SJCRH30 (cell line): ENCODE measurements around the gene DNMBP. TPM values are rescaled to one million over a fixed set of nuclear protein-coding genes. Genes with fewer than 3 reads are reported as not detected.
A peak's percentile ranks its signal among the peaks of the same experiment; 100 is the strongest.
"Not testable (repeated sequence)": the region's sequence is repeated elsewhere in the genome, so short reads cannot be mapped to it uniquely, and the experiment has no call there.

Source experiments
- DNase-seq, 2 experiments: peaks; one replicate each; pipeline ENCODE4 v3.0.0-alpha.2; 2015 to 2020
- H3K27ac ChIP-seq: fragments of 250-450 bp; sonication (Bioruptor Pico); 2 replicates; pipeline ENCODE4 v1.5.1; 2020; ENCODE audit warnings: mild to moderate bottlenecking, moderate library complexity
- H3K27me3 ChIP-seq: fragments of 250-450 bp; sonication (Bioruptor Pico); 2 replicates; pipeline ENCODE4 v1.5.1; 2020; ENCODE audit warnings: mild to moderate bottlenecking, moderate library complexity
- H3K36me3 ChIP-seq: fragments of 250-450 bp; sonication (Bioruptor Pico); 2 replicates; pipeline ENCODE4 v1.5.1; 2020; ENCODE audit warnings: mild to moderate bottlenecking, moderate library complexity
- H3K4me1 ChIP-seq: fragments of 250-450 bp; sonication (Bioruptor Pico); 2 replicates; pipeline ENCODE4 v1.5.1; 2020; ENCODE audit warnings: mild to moderate bottlenecking, moderate library complexity
- H3K4me3 ChIP-seq: fragments of 250-450 bp; sonication (Bioruptor Pico); 2 replicates; pipeline ENCODE4 v1.5.1; 2020; ENCODE audit warnings: mild to moderate bottlenecking, moderate library complexity
- H3K9me3 ChIP-seq: fragments of 250-450 bp; sonication (Bioruptor Pico); replicated peaks from 2 replicates; pipeline ENCODE4 v1.5.1; 2020; ENCODE audit warnings: mild to moderate bottlenecking, moderate library complexity
- total RNA-seq: library from RNA; depleted of rRNA; stranded (reverse); fragments of >200 nt; shearing (Covaris generic); gene quantifications from 2 replicates; pipeline ENCODE4 v1.2.3, GENCODE V29; 2014

The DNMBP gene
- total RNA-seq, 1 experiment from 2014 or later, result 6.9 TPM

DNA sequence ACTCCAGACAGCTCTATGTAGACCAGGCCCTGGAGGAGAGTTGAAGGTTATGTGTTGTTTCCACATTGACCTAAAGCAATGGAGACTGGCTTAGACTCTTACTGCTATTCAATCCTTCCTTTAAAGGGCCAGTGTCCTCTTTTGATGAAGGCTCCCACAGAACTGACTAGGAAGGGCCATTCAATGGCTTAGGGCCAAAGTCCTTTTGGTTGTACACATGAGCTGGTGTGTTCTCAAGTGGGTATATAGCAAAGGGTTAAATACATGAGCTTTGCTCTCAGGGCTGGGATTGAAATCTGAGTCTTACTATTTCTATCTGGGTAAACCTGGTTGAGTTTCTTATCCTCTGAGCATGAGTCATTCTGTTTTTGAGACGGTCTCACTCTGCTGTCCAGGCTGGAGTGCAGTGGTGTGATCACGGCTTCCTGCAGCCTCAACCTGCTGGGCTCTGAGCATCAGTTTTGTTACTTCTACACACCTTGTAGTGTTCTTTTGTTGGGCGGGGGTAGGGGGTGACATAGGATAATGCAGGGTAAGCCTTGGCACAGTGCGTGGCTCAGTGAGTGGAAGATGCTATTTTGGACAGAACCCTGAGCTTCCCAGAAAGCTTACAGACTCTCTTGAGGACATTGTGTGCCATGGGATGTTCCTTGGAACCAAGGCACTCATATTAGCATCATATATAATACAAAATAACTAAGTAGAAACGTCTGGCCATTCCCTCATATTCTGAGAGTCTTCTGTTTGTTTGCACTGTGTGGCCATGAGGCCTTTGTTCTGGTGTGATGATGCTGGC lies 137.2 kb downstream of the DNMBP start:
- no peaks in the 10 kb centered on the region for H3K9me3 ChIP-seq
- DNase-seq, result peak in 1 of 2 experiments; percentile 26
- no peak overlapping the region for H3K4me3 ChIP-seq
- no peaks in the 10 kb centered on the region for H3K27me3 ChIP-seq
- peaks cover 23% of the 10 kb centered on the region for H3K36me3 ChIP-seq
- no peak overlapping the region for H3K27ac ChIP-seq
- H3K4me1 ChIP-seq, result no peaks in the 10 kb centered on the region

DNA sequence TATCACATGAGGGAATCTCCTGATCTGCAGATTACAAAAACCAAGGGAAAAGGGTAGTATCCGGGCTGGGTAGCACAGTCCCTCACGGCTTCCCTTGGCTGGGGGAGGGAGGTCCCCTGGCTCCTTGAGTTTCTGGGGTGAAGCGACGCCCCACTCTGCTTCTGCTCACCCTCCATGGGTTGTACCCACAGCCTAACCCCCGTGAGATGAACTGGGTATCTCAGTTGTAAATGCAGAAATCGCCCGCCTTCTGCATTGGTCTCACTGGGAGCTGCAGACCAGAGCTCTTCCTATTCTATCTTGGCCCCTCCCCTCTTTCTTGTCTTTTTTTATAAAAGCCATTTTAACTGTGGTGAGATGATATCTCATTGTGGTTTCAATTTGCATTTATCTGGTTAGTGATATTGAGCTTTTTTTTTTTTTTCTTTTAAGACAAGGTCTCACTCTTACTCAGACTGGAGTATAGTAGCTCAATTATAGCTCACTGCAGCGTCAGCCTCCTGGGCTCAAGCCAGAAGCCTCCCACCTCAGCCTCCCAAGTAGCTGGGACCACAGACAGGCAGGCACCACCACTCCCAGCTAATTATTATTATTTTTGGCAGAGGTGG lies 139.5 kb downstream of the DNMBP start:
- DNase-seq, result no peak
- H3K36me3 ChIP-seq, result peaks cover 5% of the 10 kb centered on the region
- 0 out of 2 replicates have a peak, but pooled peaks cover 9% of the 10 kb centered on the region for H3K9me3 ChIP-seq
- H3K4me3 ChIP-seq, result no peak overlapping the region
- H3K27ac ChIP-seq, result no peak overlapping the region
- no peaks in the 10 kb centered on the region for H3K27me3 ChIP-seq
- H3K4me1 ChIP-seq, result no peaks in the 10 kb centered on the region

DNA sequence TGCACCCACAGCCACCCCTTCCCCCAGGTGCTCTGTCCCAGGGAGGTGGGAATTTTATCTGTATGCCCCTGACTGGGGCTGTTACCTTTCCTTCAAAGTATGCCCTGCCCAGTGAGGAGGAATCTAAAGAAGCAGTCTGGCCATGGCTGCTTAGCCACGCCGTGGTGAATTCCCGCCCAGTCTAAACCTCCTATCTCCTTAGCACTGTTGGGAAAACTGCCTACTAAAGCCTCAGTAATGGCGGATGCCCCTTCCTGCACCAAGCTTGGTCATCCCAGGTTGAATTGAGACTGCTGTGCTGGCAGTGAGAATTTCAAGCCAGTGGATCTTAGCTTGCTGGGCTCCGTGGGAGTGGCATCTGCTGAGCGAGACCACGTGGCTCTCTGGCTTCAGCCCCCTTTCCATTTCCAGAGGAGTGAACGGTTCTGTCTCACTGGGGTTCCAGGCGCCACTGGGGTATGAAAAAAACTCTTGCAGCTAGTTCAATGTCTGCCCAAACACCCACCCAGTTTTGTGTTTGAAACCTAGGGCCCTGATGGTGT lies 140.1 kb downstream of the DNMBP start:
- H3K27ac ChIP-seq, result no peak overlapping the region
- H3K9me3 ChIP-seq, result 0 out of 2 replicates have a peak, but pooled peaks cover 9% of the 10 kb centered on the region
- no peaks in the 10 kb centered on the region for H3K4me1 ChIP-seq
- DNase-seq, result no peak
- H3K36me3 ChIP-seq, result peaks cover under 1% of the 10 kb centered on the region; the same call in 1 of the 2 replicates
- H3K4me3 ChIP-seq, result no peak overlapping the region
- H3K27me3 ChIP-seq, result no peaks in the 10 kb centered on the region

DNA sequence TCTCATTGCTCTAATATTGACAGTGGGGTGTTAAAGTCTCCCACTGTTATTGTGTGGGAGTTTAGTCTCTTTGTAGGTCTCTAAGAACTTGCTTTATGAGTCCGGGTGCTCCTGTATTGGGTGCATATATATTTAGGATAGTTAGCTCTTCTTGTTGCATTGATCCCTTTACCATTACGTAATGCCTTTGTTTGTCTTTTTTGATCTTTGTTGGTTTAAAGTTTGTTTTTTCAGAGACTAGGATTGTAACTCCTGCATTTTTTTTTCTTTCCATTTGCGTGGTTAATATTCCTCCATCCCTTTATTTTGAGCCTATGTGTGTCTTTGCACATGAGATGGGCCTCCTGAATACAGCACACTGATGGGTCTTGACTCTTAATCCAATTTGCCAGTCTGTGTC lies 142.5 kb downstream of the DNMBP start:
- H3K4me3 ChIP-seq, H3K36me3 ChIP-seq, DNase-seq, H3K27ac ChIP-seq, H3K27me3 ChIP-seq, H3K9me3 ChIP-seq: not testable (repeated sequence)
- H3K4me1 ChIP-seq, result peaks cover 12% of the 10 kb centered on the region

- H3K4me1 ChIP-seq, result peaks cover 18% of the 10 kb centered on the region
- peak; percentile 70 to 79 for DNase-seq
- H3K27me3 ChIP-seq, H3K36me3 ChIP-seq, H3K9me3 ChIP-seq: not testable (repeated sequence)
- H3K4me3 ChIP-seq, result peak overlapping the region; percentile 11
- peak overlapping the region; percentile 73 for H3K27ac ChIP-seq
These were observed 146.1 kb downstream of the DNMBP start for GRCh38 chr10:99863535-99864240.

DNA sequence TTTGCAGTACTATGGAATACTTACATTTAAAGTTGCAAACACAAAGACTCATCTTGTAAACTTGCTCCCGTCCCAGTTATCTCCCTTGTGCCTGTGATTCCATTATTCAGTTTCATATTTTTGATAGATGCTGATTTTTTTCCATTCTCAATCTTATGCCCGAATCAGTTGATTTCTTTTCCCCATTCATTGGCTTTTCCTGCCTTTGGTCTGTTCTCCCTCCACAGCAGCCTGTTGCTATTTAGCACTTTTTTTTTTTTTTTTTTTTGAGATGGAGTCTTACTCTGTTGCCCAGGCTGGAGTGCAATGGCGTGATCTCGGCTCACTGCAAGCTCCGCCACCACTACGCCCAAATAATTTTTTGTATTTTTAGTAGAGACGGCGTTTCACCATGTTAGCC lies 149.3 kb downstream of the DNMBP start:
- peaks cover 19% of the 10 kb centered on the region for H3K4me1 ChIP-seq
- no peak overlapping the region for H3K27ac ChIP-seq
- no peaks in the 10 kb centered on the region for H3K36me3 ChIP-seq
- H3K4me3 ChIP-seq, result no peak overlapping the region
- 0 out of 2 replicates have a peak, but pooled peaks cover 1% of the 10 kb centered on the region for H3K9me3 ChIP-seq
- no peak for DNase-seq
- H3K27me3 ChIP-seq, result no peaks in the 10 kb centered on the region

- no peak overlapping the region for H3K27ac ChIP-seq
- no peaks in the 10 kb centered on the region for H3K27me3 ChIP-seq
- no peak overlapping the region for H3K4me3 ChIP-seq
- H3K9me3 ChIP-seq, result no peaks in the 10 kb centered on the region
- H3K4me1 ChIP-seq, result peaks cover 22% of the 10 kb centered on the region
- no peaks in the 10 kb centered on the region for H3K36me3 ChIP-seq
- peak; percentile 20 to 33 for DNase-seq
These were observed 150.2 kb downstream of the DNMBP start for GRCh38 chr10:99859585-99859984.

GRCh38 chr10:99858849-99859248 lies 150.9 kb downstream of the DNMBP start:
- Histone ChIP-seq H3K9me3 (no peaks in the 10 kb centered on the region), H3K27ac (no peak overlapping the region), H3K36me3 (no peaks in the 10 kb centered on the region), H3K4me1 (peaks cover 18% of the 10 kb centered on the region), H3K27me3 (no peaks in the 10 kb centered on the region), H3K4me3 (no peak overlapping the region)
- DNase-seq, result no peak

DNA sequence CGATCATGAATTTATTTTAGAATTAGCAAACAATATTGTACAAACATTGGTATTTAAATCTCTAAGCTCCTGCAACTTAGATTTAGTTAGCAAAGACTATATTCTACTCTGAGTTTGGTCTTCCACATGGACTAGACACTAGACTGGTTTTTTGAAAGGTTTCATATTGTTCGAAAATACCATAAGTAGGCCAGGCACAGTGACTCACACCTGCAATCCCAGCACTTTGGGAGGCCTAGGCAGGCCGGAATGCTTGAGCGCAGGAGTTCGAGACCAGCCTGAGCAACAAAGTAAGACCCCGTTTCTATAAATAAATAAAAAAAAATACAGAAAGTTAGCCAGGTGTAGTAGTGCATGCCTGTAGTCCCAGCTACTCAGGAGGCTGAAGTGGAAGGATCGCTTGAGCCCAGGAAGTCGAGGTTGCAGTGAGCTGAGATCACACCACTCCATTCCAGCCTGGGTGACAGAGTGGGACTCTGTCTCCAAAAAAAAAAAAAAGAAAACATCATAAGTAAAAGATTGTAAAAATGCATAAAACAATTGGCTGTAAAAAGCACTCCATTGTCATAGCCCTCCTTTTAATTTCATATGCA lies 154.2 kb downstream of the DNMBP start:
- Histone ChIP-seq H3K27me3 (no peaks in the 10 kb centered on the region), H3K4me3 (no peak overlapping the region), H3K36me3 (no peaks in the 10 kb centered on the region), H3K27ac (no peak overlapping the region), H3K4me1 (peaks cover 7% of the 10 kb centered on the region), H3K9me3 (no peaks in the 10 kb centered on the region)
- DNase-seq, result no peak

DNA sequence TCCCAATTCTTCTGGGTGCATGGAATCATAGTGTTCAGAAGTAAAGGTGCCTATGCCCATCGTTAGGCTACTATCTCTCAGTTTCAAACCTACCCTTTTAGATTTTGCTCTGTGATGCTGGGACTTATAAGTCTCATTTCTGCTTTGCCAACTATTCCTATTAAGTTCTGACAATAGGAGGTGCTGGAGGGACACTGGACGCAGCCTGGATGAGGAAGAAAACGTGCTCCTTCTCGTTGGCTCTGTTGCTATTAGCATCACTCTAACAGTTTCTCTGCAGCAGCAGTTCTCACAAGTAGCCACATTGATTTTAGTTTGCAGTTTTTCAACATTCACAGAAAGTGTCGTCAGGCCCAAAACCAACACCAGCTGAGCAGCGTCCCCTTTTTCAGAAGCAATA lies 154.9 kb downstream of the DNMBP start:
- Histone ChIP-seq H3K27me3 (no peaks in the 10 kb centered on the region), H3K27ac (no peak overlapping the region), H3K9me3 (no peaks in the 10 kb centered on the region), H3K4me1 (peaks cover 7% of the 10 kb centered on the region), H3K36me3 (no peaks in the 10 kb centered on the region), H3K4me3 (no peak overlapping the region)
- peak; percentile 45 to 71 for DNase-seq

GRCh38 chr10:99853655-99854054 lies 156.1 kb downstream of the DNMBP start:
- no peaks in the 10 kb centered on the region for H3K36me3 ChIP-seq
- H3K4me1 ChIP-seq, result peaks cover 3% of the 10 kb centered on the region; the same call in 1 of the 2 replicates
- no peaks in the 10 kb centered on the region for H3K9me3 ChIP-seq
- H3K4me3 ChIP-seq, result no peak overlapping the region
- H3K27me3 ChIP-seq, result no peaks in the 10 kb centered on the region
- DNase-seq, result no peak
- no peak overlapping the region for H3K27ac ChIP-seq

DNA sequence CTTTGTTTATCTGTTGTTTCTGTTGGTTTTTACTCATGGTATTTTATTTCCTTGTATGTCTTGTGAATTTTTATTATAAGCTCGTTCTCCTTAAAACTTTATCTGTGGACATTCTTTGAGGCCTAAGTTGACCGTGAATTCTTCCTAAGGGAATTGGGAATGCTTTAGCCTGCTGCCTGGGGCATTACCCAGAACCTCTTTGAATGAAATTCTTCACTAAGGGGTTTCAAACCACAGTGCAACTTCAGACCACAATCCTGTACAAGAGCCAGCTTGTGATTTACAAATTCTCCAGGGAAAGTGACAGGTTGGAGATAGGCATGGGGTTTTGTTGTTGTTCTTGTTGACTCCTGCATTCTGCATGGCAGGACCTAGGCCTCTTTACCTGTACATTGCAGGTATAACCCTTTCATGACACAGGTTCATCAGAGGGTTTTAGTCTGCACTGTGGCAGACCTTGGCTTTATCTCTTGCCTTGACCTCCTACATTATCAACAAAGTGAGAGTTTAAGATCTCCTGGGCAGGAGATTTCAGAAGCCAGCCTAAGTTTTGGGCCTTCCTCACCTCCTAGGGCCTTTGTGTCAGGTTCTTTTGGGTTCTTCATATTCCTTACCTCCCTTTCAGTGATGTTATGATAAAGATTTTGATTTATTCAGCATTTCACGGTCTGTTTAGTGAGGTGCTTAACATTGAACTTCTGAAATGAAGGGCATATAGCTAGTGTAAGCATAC lies 157.1 kb downstream of the DNMBP start:
- H3K4me1 ChIP-seq, result 0 out of 2 replicates have a peak, but pooled peaks cover 3% of the 10 kb centered on the region
- DNase-seq, result peak; percentile 13 to 30
- H3K9me3 ChIP-seq, result no peaks in the 10 kb centered on the region
- no peak overlapping the region for H3K4me3 ChIP-seq
- H3K36me3 ChIP-seq, result no peaks in the 10 kb centered on the region
- H3K27ac ChIP-seq, result no peak overlapping the region
- no peaks in the 10 kb centered on the region for H3K27me3 ChIP-seq

- Histone ChIP-seq H3K36me3 (no peaks in the 10 kb centered on the region), H3K4me3 (no peak overlapping the region), H3K27ac (no peak overlapping the region), H3K27me3 (no peaks in the 10 kb centered on the region), H3K9me3 (no peaks in the 10 kb centered on the region), H3K4me1 (0 out of 2 replicates have a peak, but pooled peaks cover 3% of the 10 kb centered on the region)
- DNase-seq, result no peak
These were observed 157.9 kb downstream of the DNMBP start for GRCh38 chr10:99851825-99852224.

DNA sequence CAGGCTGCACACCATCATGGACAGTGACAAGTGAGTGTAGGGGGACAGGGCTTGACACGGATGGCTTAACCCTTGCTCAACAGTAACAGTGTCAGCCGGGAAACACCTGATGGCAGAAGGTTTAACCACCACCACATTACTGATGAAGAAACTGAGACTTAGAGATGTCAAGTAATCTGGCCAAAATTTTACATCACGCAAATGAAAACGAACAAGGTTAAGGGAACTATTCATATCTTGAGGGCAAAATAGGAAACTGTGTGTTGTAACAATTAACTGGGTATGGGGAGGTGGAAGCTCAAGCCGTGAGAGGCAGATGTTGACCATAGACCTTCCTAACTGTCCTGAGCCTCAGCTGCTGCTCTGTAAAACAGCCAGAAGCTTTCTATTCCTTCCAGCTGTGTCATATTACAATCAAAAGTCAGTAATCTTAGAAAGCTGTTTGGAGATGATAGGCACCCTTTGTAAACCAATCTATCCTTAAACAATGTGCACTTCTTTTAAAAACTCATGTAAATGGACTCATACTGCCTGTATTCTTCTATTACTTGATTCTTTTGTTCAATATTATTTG lies 158.9 kb downstream of the DNMBP start:
- Histone ChIP-seq H3K4me1 (0 out of 2 replicates have a peak, but pooled peaks cover 3% of the 10 kb centered on the region), H3K36me3 (no peaks in the 10 kb centered on the region), H3K27me3 (no peaks in the 10 kb centered on the region), H3K9me3 (no peaks in the 10 kb centered on the region), H3K27ac (no peak overlapping the region), H3K4me3 (no peak overlapping the region)
- DNase-seq, result no peak
